Choroid plexus epithelial cell (primary cell): ENCODE results near the gene MTM1.

Source experiments
- DNase-seq: peaks from one replicate; pipeline ENCODE4 v3.0.0-alpha.2; 2010; ENCODE audit warnings: low read depth
- H3K4me3 ChIP-seq: 2 replicates; pipeline ENCODE4 v1.5.1; 2011; ENCODE audit warnings: low read depth, mild to moderate bottlenecking, control low read depth, low read length, moderate library complexity
- TF ChIP-seq, protein P1 (sequence below): conservative IDR thresholded peaks from 2 replicates; pipeline ENCODE4 v1.5.1; 2011; ENCODE audit warnings: low read depth, mild to moderate bottlenecking, control low read depth, inconsistent platforms, low read length, moderate library complexity

The MTM1 gene

GRCh38 chrX:150693725-150694574 is 125.5 kb downstream of the MTM1 start:
- DNase-seq = peak; percentile 42
- TF ChIP-seq, protein P1, sequence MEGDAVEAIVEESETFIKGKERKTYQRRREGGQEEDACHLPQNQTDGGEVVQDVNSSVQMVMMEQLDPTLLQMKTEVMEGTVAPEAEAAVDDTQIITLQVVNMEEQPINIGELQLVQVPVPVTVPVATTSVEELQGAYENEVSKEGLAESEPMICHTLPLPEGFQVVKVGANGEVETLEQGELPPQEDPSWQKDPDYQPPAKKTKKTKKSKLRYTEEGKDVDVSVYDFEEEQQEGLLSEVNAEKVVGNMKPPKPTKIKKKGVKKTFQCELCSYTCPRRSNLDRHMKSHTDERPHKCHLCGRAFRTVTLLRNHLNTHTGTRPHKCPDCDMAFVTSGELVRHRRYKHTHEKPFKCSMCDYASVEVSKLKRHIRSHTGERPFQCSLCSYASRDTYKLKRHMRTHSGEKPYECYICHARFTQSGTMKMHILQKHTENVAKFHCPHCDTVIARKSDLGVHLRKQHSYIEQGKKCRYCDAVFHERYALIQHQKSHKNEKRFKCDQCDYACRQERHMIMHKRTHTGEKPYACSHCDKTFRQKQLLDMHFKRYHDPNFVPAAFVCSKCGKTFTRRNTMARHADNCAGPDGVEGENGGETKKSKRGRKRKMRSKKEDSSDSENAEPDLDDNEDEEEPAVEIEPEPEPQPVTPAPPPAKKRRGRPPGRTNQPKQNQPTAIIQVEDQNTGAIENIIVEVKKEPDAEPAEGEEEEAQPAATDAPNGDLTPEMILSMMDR = no peak
- H3K4me3 ChIP-seq = peak overlapping the region; percentile 64

- no peak for DNase-seq
Measured at GRCh38 chrX:150694738-150695410, 126.5 kb downstream of the MTM1 start.

GRCh38 chrX:150696331-150696730 is 127.9 kb downstream of the MTM1 start:
- DNase-seq = no peak
- TF ChIP-seq, protein P1 = no peak
- no peak overlapping the region for H3K4me3 ChIP-seq

More at GRCh38 chrX:150694738-150695410, 126.5 kb downstream of the MTM1 start:
- TF ChIP-seq, protein P1 = no peak
- H3K4me3 ChIP-seq = no peak overlapping the region

DNA sequence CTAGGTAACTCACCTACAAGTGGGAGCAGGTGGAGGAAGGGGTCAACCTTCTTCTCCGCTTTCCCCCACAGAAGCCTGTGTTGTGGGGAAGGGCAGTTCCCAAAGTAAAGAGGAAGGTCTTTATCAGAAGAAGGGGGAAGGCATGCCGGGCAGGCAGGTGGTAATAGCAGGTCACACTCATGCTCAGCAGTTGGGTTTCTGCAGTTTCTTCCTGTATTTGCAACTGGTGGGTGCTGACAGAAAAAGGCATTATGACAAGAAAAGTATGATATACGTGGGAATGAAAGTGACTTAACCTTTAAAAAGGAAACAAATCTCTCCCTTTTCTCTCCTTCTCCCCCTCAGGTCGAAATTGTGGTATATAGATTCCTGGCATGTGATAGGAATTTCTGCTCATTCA is 128.4 kb downstream of the MTM1 start:
- TF ChIP-seq, protein P1 = no peak
- no peak for DNase-seq
- no peak overlapping the region for H3K4me3 ChIP-seq

GRCh38 chrX:150697641-150698040 is 129.2 kb downstream of the MTM1 start:
- H3K4me3 ChIP-seq = no peak overlapping the region
- TF ChIP-seq, protein P1 = no peak
- no peak for DNase-seq

GRCh38 chrX:150698981-150699380 is 130.6 kb downstream of the MTM1 start:
- no peak for DNase-seq
- TF ChIP-seq, protein P1 = no peak
- no peak overlapping the region for H3K4me3 ChIP-seq
